PFSK-1 (cell line): Measurements from ENCODE around the gene ARHGEF35. TPM values are rescaled to one million over a fixed set of nuclear protein-coding genes. Genes with fewer than 3 reads are reported as not detected.
"Not testable (repeated sequence)": the region's sequence is repeated elsewhere in the genome, so short reads cannot be mapped to it uniquely, and the experiment has no call there.

Experiments
- FOXP2 ChIP-seq: optimal IDR thresholded peaks from 2 replicates; pipeline ENCODE3; 2011; ENCODE audit warnings: borderline replicate concordance, control low read depth, inconsistent platforms; ENCODE audit not compliant: insufficient read depth; ENCODE audit errors: extremely low read length, extremely low read depth
- POLR2AphosphoS5 ChIP-seq: IDR thresholded peaks from 2 replicates; pipeline ENCODE4 v1.6.1; 2012; ENCODE audit warnings: low read depth, mild to moderate bottlenecking, control low read depth, low read length, moderate library complexity
- SIN3A ChIP-seq: IDR thresholded peaks from 2 replicates; pipeline ENCODE4 v1.6.1; 2012; ENCODE audit warnings: mild to moderate bottlenecking, low read length, moderate library complexity, borderline replicate concordance; ENCODE audit not compliant: insufficient read depth
- TAF1 ChIP-seq: IDR thresholded peaks from 2 replicates; pipeline ENCODE4 v1.6.1; 2012; ENCODE audit warnings: low read length, control low read depth, borderline replicate concordance; ENCODE audit not compliant: insufficient read depth
- polyA plus RNA-seq: library from polyadenylated mRNA; unstranded; fragments of >200 nt; gene quantifications from one replicate; pipeline ENCODE4 v1.2.1, GENCODE V29; 2012; ENCODE audit warnings: low read depth, missing spikeins; ENCODE audit not compliant: insufficient read length
- TF ChIP-seq, protein P1 (sequence below), 2 experiments: IDR thresholded peaks; 2 replicates each; pipeline versions ENCODE4 v1.6.1 to v1.8.0; 2011 to 2012; ENCODE audit warnings: low read depth in 2 of 2, low read length in 2 of 2, control low read depth in 1 of 2, inconsistent platforms in 1 of 2, mild to moderate bottlenecking in 1 of 2, moderate library complexity in 1 of 2; ENCODE audit not compliant: insufficient read depth in 1 of 2

ARHGEF35 gene
- polyA plus RNA-seq: not detected

DNA sequence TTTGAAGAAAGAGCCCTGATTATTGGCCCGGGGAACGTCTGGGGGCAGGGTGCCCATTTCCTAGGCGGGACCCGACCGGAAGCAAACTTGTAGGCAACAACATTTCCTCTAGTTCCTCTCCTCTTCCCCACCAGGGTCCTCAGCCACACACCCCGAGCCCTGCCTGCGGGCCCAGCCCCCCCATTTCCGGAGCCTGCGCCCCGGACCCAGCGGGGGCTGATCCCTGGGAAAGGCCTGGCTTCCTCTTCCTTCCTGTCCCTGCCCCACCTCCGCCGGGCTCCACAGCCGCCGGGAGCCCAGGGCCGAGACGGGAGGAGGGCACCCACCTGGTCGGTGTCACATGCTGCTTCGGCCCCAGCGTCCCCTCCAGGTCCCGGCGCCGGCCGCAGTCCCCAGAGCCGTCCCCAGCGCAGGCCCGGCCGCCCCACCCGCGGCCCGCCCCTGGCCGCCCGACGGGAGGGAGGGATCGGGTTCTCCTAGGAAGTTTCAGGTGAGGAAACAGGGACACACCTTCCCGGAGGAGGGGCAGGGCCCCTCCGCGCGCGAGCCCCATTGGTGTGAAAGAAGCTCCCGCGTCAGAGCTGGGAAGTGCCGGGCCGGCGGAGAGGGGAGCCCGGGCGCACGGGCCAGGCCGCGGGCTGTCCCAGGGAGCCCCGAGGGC lies at the start of gene ARHGEF35:
Gene ARHGEF35, minus strand, starts transcription at position 622 of the 661 bp plus-strand sequence. CDS start 7,450 bp downstream, outside the sequence.
- not testable (repeated sequence) for TF ChIP-seq SIN3A, TAF1, FOXP2

DNA sequence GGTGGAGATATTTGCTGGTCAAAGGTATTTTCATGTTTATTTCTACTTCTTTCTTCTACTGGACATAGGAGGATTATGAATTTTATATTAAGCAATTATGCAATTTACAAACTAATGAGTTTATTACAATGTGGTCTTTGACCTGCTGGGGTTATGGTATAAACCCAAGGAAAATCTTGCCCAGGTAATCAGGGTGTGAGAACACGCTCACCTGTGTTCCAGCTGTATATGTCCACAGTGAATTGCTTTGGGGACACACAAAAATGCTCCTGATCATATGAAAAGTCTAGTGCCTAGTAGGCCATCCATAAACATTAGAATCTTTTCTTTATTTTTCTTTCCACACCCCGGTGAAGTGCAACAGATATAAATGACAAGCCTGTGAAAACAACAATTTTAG lies 43.7 kb upstream of the ARHGEF35 start, which contains the start of gene OR2A42:
Gene OR2A42, minus strand, starts transcription at position 241 of the 400 bp plus-strand sequence. CDS start 6,762 bp downstream, outside the sequence.
- not testable (repeated sequence) for TF ChIP-seq SIN3A, POLR2AphosphoS5, FOXP2

DNA sequence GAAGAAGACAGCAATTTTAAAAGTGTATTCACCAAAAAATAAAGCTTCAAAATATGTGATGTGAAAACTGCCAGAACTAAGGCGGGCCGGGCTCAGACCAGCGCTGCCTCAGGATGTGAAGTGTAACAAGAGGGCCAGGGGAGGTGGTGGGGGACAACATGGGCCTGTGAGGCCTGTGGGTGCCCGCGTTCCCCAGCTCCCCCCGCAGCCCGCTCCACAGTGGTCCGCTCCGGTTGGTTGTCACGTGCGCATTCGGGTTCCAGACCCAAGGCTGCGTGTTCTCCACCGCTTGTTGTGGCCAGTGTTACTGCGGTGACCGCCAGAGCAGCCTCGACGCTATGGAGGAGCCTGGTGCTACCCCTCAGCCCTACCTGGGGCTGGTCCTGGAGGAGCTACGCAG lies 12.5 kb downstream of the ARHGEF35 start, which contains the start of gene CTAGE4:
Gene CTAGE4, plus strand, starts transcription at position 301 of the 400 bp plus-strand sequence. Its CDS starts 38 bp downstream, at position 339.
- not testable (repeated sequence) for TF ChIP-seq FOXP2, SIN3A, POLR2AphosphoS5

DNA sequence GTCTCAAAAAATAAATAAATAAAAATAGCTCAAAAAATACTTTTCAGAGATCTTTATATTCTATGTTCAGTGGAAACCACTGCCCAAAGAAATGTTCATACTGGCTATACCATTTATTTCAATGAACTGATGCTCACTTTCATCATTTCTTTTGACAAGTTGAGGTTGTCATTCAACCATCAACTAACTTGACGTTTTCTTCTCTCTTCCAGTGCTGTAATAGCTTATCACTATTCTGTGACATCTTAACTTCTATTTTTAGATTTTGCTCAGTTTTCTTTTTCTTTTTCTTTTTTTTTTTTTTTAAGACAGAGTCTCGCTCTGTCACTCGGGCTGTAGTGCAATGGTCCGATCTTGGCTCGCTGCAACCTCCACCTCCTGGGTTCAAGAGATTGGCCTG lies 21.0 kb downstream of the ARHGEF35 start:
- TF ChIP-seq, protein P1, sequence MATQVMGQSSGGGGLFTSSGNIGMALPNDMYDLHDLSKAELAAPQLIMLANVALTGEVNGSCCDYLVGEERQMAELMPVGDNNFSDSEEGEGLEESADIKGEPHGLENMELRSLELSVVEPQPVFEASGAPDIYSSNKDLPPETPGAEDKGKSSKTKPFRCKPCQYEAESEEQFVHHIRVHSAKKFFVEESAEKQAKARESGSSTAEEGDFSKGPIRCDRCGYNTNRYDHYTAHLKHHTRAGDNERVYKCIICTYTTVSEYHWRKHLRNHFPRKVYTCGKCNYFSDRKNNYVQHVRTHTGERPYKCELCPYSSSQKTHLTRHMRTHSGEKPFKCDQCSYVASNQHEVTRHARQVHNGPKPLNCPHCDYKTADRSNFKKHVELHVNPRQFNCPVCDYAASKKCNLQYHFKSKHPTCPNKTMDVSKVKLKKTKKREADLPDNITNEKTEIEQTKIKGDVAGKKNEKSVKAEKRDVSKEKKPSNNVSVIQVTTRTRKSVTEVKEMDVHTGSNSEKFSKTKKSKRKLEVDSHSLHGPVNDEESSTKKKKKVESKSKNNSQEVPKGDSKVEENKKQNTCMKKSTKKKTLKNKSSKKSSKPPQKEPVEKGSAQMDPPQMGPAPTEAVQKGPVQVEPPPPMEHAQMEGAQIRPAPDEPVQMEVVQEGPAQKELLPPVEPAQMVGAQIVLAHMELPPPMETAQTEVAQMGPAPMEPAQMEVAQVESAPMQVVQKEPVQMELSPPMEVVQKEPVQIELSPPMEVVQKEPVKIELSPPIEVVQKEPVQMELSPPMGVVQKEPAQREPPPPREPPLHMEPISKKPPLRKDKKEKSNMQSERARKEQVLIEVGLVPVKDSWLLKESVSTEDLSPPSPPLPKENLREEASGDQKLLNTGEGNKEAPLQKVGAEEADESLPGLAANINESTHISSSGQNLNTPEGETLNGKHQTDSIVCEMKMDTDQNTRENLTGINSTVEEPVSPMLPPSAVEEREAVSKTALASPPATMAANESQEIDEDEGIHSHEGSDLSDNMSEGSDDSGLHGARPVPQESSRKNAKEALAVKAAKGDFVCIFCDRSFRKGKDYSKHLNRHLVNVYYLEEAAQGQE (IDR thresholded peaks at IDR 0.05; ENCODE audit: insufficient read depth in 1 of 2, low read depth in 2 of 2, low read length in 2 of 2): no peak
- TF ChIP-seq SIN3A: no peak
- no peak for TF ChIP-seq POLR2AphosphoS5
- no peak for TF ChIP-seq TAF1
- TF ChIP-seq FOXP2: no peak

DNA sequence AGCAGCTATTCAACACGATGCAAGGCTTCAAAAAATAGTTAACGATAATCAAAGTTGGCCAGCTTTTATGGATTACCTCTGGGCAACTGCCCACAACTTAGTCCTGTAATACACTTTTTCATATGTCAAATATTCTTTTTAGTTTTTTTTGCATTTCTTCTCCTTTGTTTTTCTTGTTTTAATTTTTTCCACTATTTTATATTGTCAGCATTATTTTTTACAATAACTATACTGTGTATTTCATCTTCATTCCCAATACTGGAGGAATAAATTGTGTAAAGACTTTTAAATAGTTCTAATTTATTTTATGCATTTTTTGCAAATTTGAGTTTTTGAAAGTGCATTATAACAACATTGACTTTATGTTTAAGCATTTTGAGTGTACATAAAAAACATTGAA lies 30.8 kb downstream of the ARHGEF35 start:
- TF ChIP-seq, protein P1 (IDR thresholded peaks at IDR 0.05; ENCODE audit: insufficient read depth in 1 of 2, low read depth in 2 of 2, low read length in 2 of 2): no peak
- TF ChIP-seq FOXP2: no peak

DNA sequence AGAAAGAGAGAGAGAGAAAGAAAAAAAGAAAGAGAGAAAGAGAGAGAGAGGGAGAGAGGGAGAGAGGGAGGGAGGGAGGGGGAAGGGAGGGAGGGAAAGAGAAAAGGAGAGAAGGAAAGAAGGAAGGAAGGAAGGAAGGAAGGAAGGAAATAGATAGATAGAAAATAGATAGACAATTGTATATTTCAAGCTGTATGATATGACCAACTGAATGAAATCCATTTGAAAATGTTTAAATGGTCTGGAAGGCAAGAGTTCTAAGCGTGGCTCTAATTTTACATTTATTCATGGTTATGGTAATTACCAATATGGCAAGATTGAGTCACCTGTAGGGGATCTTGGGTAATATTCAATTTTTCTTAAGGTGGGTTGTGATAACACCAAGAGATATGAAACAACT lies 36.8 kb downstream of the ARHGEF35 start:
- TF ChIP-seq TAF1 (no peak), FOXP2 (no peak), SIN3A (no peak), POLR2AphosphoS5 (no peak)
- TF ChIP-seq, protein P1 (IDR thresholded peaks at IDR 0.05; ENCODE audit: insufficient read depth in 1 of 2, low read depth in 2 of 2, low read length in 2 of 2): no peak
